ENCODE measurements around the gene DOK4. TPM values are rescaled to one million over a fixed set of nuclear protein-coding genes. Genes with fewer than 3 reads are reported as not detected.

The DOK4 gene
- total RNA-seq, 1 experiment from 2014 or later: 14.4 TPM

- DNase-seq (ENCODE audit: low read depth, low spot score) (no peak), ATAC-seq (no peak)
- CTCF ChIA-PET: no interaction called here
- Histone ChIP-seq H3K36me3 (ENCODE audit: control insufficient read depth in 1 of 2, insufficient read depth in 2 of 2, low read length in 2 of 2) (no peaks in the 10 kb centered on the region), H3K4me2 (ENCODE audit: low read length) (no peak overlapping the region), H3K27ac (ENCODE audit: low read depth, low read length) (no peak overlapping the region), H2AFZ (ENCODE audit: low read depth, low read length, poor library complexity, severe bottlenecking) (no peak overlapping the region), H3K79me2 (ENCODE audit: insufficient read depth, low read length) (no peaks in the 10 kb centered on the region), H3K9me2 (ENCODE audit: insufficient read depth) (no peaks in the 10 kb centered on the region), H3K4me3 (replicated peaks in 1 of 2; ENCODE audit: low read depth in 1 of 2, low read length in 2 of 2) (no peak overlapping the region), H3K4me1 (ENCODE audit: control insufficient read depth in 1 of 2, insufficient read depth in 2 of 2, low read length in 2 of 2) (no peaks in the 10 kb centered on the region; a peak in 1 of 4 replicates), H3K9ac (ENCODE audit: low read length) (no peak overlapping the region), H4K20me1 (ENCODE audit: insufficient read depth) (no peaks in the 10 kb centered on the region), H3K9me3 (ENCODE audit: control insufficient read depth in 1 of 2, insufficient read depth in 1 of 2, low read depth in 1 of 2, low read length in 2 of 2) (no peaks in the 10 kb centered on the region), H3K27me3 (ENCODE audit: insufficient read depth, low read length) (no peaks in the 10 kb centered on the region)
- RAD21 ChIA-PET (ENCODE audit: low non-redundant PET in 1 of 2, low total read pairs in 2 of 2, uncharacterized antibody in 2 of 2, unreplicated experiment in 2 of 2): no interaction called here
- BruUV-seq (replicated peaks): no TSS peak
- POLR2A ChIA-PET: no interaction called here
- intact Hi-C loops (cut with micrococcal nuclease): no loop called here
- TF ChIP-seq ZFX (IDR thresholded peaks at IDR 0.05) (no peak), MAX (IDR thresholded peaks at IDR 0.05) (no peak), REST (IDR thresholded peaks at IDR 0.05; ENCODE audit: low read depth) (no peak), SRF (IDR thresholded peaks at IDR 0.05; ENCODE audit: low read depth) (no peak), CBX3 (IDR thresholded peaks at IDR 0.05; ENCODE audit: low read depth) (no peak), POLR2A (IDR thresholded peaks at IDR 0.05; ENCODE audit: borderline replicate concordance, extremely low read depth, insufficient read depth, insufficient read length) (no peak)
These were observed 7.5 kb upstream of the DOK4 start for GRCh38 chr16:57493767-57494166.

- Histone ChIP-seq H3K27me3 (ENCODE audit: insufficient read depth, low read length) (no peaks in the 10 kb centered on the region), H3K9me3 (ENCODE audit: control insufficient read depth in 1 of 2, insufficient read depth in 1 of 2, low read depth in 1 of 2, low read length in 2 of 2) (no peaks in the 10 kb centered on the region), H2AFZ (ENCODE audit: low read depth, low read length, poor library complexity, severe bottlenecking) (no peak overlapping the region), H3K36me3 (ENCODE audit: control insufficient read depth in 1 of 2, insufficient read depth in 2 of 2, low read length in 2 of 2) (no peaks in the 10 kb centered on the region), H3K4me2 (ENCODE audit: low read length) (no peak overlapping the region), H4K20me1 (ENCODE audit: insufficient read depth) (no peaks in the 10 kb centered on the region), H3K27ac (ENCODE audit: low read depth, low read length) (no peak overlapping the region), H3K4me3 (replicated peaks in 1 of 2; ENCODE audit: low read depth in 1 of 2, low read length in 2 of 2) (no peak overlapping the region), H3K9ac (ENCODE audit: low read length) (no peak overlapping the region), H3K79me2 (ENCODE audit: insufficient read depth, low read length) (no peaks in the 10 kb centered on the region), H3K9me2 (ENCODE audit: insufficient read depth) (no peaks in the 10 kb centered on the region), H3K4me1 (ENCODE audit: control insufficient read depth in 1 of 2, insufficient read depth in 2 of 2, low read length in 2 of 2) (peaks cover 0 to 21% of the 10 kb centered on the region in 2 experiments)
- TF ChIP-seq EZH2phosphoT487 (IDR thresholded peaks at IDR 0.05; ENCODE audit: borderline replicate concordance) (no peak), ATF3 (IDR thresholded peaks at IDR 0.05) (no peak), SIN3A (IDR thresholded peaks at IDR 0.05; ENCODE audit: low read depth) (no peak), CEBPB (IDR thresholded peaks at IDR 0.05; ENCODE audit: low read depth) (no peak), ZBTB33 (IDR thresholded peaks at IDR 0.05; ENCODE audit: extremely low read depth, insufficient replicate concordance, low read length) (no peak), REST (IDR thresholded peaks at IDR 0.05; ENCODE audit: low read depth) (no peak), CBX3 (IDR thresholded peaks at IDR 0.05; ENCODE audit: low read depth) (no peak)
- CTCF ChIA-PET: no interaction called here
- POLR2A ChIA-PET: no interaction called here
- DNase-seq (ENCODE audit: low read depth, low spot score) (no peak), ATAC-seq (no peak)
- RAD21 ChIA-PET (ENCODE audit: low non-redundant PET in 1 of 2, low total read pairs in 2 of 2, uncharacterized antibody in 2 of 2, unreplicated experiment in 2 of 2): no interaction called here
- intact Hi-C loops (cut with micrococcal nuclease): loop anchor here (5.0 kb wide), 1 partner anchor 48 kb away; the partner anchor contains the start of gene CCDC102A
- BruUV-seq (replicated peaks): no TSS peak
These were observed 2.9 kb upstream of the DOK4 start for GRCh38 chr16:57489229-57489628.
